Posterior cingulate gyrus (tissue), 11 donors: ENCODE measurements around the gene PNMA8A.

Experiments
- DNase-seq, 10 donors: peaks; one replicate each; pipeline versions ENCODE4 v3.0.0 to v3.0.0-alpha.2; 2020 to 2021; ENCODE audit warnings: mixed read lengths in 3 of 10
- intact Hi-C: fragments of 100-400 bp; cut with DNase I; formaldehyde crosslinking; loops from one replicate; pipeline ENCODE4 v1.15.1; 2023

The PNMA8A gene

GRCh38 chr19:46493236-46494145 is 22.1 kb upstream of the PNMA8A start:
- intact Hi-C loops: no loop called here
- DNase-seq: no peak

DNA sequence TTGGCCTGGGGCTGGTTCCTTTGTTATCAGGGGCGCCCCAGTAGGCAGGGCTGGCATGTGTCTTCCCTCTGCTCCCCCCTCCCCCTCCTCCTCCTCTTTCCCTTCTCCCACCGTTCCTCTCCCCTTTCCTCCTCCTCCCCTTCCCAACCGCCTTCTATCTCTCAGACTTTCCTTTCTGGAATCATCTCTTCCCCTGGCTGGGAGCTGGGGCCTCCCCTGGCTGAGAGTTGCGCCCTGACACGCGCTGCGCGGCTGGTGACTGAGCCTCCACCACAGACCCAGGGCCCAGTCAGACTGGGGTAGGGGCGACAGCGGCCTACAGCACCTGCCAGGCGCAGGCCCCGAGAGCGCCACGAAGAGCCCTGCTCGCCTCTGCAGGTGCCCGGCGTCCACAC is 21.5 kb upstream of the PNMA8A start:
- intact Hi-C loops: no loop called here
- no peak for DNase-seq

DNA sequence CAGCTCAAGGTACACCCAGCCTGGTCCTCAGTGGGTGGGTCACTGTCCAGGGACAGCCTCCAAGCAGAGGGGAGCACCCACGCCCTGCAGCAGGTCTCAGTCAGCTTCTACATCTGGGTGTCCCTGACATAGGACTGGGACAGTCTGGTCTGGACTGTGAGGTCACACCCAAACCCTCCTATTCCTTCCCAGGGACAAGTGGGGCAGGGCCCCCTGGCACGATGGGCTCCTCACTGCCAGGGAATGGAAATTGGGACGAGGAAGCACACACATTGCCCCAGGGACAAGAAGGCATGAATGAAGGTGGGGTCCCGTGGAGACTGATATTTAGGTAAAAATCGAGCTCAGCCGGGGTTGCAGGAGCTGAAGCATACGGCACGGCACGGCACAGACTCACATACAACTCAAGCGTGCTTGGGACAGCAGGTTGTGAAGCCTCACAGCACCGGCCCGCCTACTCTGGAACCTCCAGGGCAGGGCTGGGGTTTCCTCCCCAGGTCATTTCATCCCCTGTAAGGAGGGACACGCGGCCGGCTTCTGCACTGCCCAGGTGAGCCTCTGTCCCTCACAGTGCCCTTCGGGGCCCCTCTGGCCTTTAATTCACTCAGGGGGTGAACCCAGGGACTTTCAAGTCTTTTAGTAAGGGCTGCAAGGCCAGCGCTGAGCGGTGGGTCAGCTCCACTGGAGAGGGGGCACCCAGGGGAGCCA is 20.8 kb upstream of the PNMA8A start:
- intact Hi-C loops: no loop called here
- DNase-seq: no peak

- no peak for DNase-seq
- intact Hi-C loops: loop anchor here (1.0 kb wide), 1 partner anchor 23 kb away; no protein-coding TSS in a partner anchor
These were observed 19.4 kb upstream of the PNMA8A start for GRCh38 chr19:46490774-46491173.

- DNase-seq: peak in 7 of 10 donors; percentile 48 to 95 (median 65)
- intact Hi-C loops: loop anchor here (1.0 kb wide), 1 partner anchor 24 kb away; no protein-coding TSS in a partner anchor
These were observed 18.3 kb upstream of the PNMA8A start for GRCh38 chr19:46489445-46490272.

DNA sequence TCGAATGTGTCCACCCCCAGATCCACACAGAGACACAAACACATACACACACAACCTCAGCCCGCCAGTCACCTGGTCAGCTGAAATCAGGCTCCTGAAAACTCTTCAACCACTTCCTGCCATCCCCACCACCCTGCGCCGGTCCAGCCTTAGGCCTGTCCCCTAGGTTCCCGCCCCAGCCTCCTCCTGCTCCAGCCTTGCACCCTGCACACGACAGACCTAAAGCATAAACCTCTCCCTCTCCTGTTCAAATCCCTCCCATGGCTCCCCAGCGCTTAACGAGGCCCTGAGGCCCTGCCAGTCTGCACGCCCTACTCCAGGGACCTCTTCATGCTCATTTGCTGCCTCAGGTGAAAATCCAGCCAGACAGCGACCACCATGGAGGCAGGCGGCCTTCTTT is 17.2 kb upstream of the PNMA8A start:
- intact Hi-C loops: loop anchor here (1.0 kb wide), 1 partner anchor 93 kb away; no protein-coding TSS in a partner anchor
- peak in 1 of 10 donors; percentile 70 for DNase-seq

- intact Hi-C loops: loop anchor here (1.0 to 2.0 kb wide), 2 partner anchors 85 to 93 kb away; no protein-coding TSS in a partner anchor
- DNase-seq: peak; percentile 70 to 97 (median 86)
These were observed 16.6 kb upstream of the PNMA8A start for GRCh38 chr19:46487802-46488445.

DNA sequence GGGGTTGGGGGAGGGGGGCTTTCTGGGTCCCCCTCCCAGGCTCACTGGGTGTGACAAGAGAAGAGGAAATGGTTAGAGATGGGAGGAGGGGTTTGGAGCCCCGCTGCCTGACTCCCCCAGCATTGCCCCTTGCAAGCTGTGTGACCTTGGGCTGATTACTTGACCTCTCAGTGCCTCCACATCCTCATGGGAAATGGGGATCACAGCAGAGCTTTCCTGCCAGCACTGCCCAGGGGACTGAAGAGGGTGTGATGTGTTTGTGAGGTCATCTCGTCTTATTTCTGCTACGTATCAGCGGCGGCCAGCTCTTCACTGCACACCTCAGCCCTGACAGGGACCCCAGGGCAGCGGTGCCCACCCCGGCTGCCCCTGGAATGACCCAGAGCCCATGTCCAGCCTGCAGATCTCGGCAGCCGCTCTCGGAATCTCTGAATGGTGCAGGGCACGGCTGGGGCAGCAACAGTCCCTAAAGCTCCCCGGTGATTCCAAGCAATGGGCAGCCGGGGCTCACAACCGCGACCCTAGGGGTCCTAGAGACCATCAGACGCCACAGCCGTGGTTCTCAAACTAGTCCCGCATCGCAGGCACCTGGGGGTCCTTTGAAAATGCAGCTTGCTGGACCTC is 15.9 kb upstream of the PNMA8A start:
- DNase-seq: peak in 1 of 10 donors; percentile 85
- intact Hi-C loops: loop anchor here (2.0 kb wide), 1 partner anchor 84 kb away; no protein-coding TSS in a partner anchor

- intact Hi-C loops: loop anchor here (2.0 kb wide), 1 partner anchor 84 kb away; no protein-coding TSS in a partner anchor
- DNase-seq: no peak
These were observed 15.0 kb upstream of the PNMA8A start for GRCh38 chr19:46486358-46486757.

GRCh38 chr19:46484656-46485055 is 13.3 kb upstream of the PNMA8A start:
- intact Hi-C loops: no loop called here
- no peak for DNase-seq

- intact Hi-C loops: no loop called here
- DNase-seq: peak in 1 of 10 donors; percentile 4
These were observed 11.3 kb upstream of the PNMA8A start for GRCh38 chr19:46482631-46483030.

GRCh38 chr19:46481947-46482346 is 10.6 kb upstream of the PNMA8A start:
- DNase-seq: peak in 2 of 10 donors; percentile 22

GRCh38 chr19:46481223-46481848 is 10.0 kb upstream of the PNMA8A start:
- DNase-seq: peak in 2 of 10 donors; percentile 3 to 16
- intact Hi-C loops: no loop called here

More at GRCh38 chr19:46481947-46482346, 10.6 kb upstream of the PNMA8A start:
- intact Hi-C loops: no loop called here

GRCh38 chr19:46480415-46480814 is 9.1 kb upstream of the PNMA8A start:
- DNase-seq: peak in 2 of 10 donors; percentile 13 to 42
- intact Hi-C loops: no loop called here

DNA sequence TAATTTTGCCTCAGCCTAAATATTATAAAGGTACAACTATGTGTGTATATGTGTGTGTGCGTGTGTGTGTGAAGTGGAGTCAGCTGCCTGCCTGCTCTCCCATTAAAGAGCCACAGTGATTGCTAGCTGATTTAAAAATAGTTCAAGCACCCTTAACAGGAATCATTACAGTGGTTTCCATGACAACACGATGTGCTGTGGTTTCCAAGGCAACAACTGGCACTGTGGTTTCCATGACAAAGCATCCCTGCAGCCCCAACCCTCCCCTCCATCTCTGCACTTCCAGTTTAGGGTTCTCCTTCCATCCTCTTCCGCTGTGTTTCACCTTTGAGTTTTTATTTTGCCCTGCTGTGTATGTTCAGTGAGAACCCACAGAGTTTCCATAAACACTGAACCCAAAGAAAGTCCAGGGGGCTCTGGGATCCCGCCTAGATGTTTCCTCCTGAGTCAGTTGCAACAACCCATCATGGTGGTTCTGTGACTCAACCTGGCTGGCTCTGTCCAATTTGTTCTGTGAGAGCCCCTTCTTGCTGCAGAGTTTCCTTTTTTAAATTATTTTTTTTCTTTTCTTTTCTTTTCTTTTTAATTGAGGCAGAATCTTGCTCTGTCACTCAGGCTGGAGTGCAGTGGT is 7.1 kb upstream of the PNMA8A start:
- intact Hi-C loops: no loop called here

GRCh38 chr19:46475986-46476385 is 4.6 kb upstream of the PNMA8A start:
- intact Hi-C loops: no loop called here
- DNase-seq: no peak

More for the DNA sequence above, 7.1 kb upstream of the PNMA8A start:
- peak in 8 of 10 donors; percentile 40 to 94 (median 74) for DNase-seq

DNA sequence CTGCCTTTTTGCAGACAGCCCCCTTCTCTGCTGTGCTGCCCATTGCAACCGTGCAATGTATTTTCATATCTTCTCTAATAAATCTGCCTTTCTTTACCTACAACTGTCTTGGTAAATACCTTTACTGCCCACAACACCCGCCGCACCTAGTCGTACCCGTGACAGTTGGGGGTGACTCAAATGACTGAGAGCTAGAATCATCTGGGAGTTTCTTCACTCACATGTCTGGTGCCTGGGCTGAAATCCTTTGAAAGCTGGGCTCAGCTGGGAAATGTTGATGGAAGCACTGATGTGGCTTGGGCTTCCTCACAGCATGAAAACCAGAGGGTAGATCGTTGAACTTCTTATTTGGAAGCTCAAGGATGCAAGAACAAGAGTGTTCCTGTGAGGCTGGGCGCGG is 2.8 kb upstream of the PNMA8A start:
- DNase-seq: no peak
- intact Hi-C loops: loop anchor here (5.0 kb wide), 1 partner anchor 47 kb away; the partner anchor contains the start of gene PNMA8C

GRCh38 chr19:46472592-46472991 is 1.2 kb upstream of the PNMA8A start:
- intact Hi-C loops: loop anchor here (5.0 kb wide), 1 partner anchor 45 kb away; the partner anchor contains the start of gene PNMA8C

More at GRCh38 chr19:46472592-46472991, 1.2 kb upstream of the PNMA8A start:
- DNase-seq: peak in 1 of 10 donors; percentile 19
